HepG2 (cell line): Measurements from ENCODE around the gene DHX29. TPM values are rescaled to one million over a fixed set of nuclear protein-coding genes. Genes with fewer than 3 reads are reported as not detected.

Source experiments
- ATAC-seq: fragments of 200-7000 bp; cut with Tn5 transposase; 3 replicates; pipeline ENCODE4 v1.9.1; 2020; ENCODE audit warnings: mild to moderate bottlenecking, moderate library complexity
- BruUV-seq: library from RNA; stranded (reverse); fragments of 400-500 nt; replicated peaks from 2 replicates; lab custom pipeline; 2021; lab: Mats Ljungman, UMichigan
- CTCF ChIA-PET: fragments of 300-600 bp; formaldehyde crosslinking; extraction: SDS; loops from one replicate; lab custom pipeline; 2021; ENCODE audit warnings: low total read pairs, inconsistent platforms, low intra/inter-chr PET ratio; lab: Yijun Ruan, JAX
- POLR2A ChIA-PET: fragments of 350-600 bp; sonication (Branson Sonifier 250); formaldehyde crosslinking; loops from one replicate; lab custom pipeline; 2020; ENCODE audit warnings: antibody characterized with exemption, inconsistent platforms; lab: Yijun Ruan, JAX
- DNase-seq: peaks from one replicate; pipeline ENCODE4 v3.0.0-alpha.2; 2015; ENCODE audit warnings: low spot score
- FAIRE-seq: peaks from 3 replicates; lab custom pipeline; 2011; peaks lifted over from hg19 to GRCh38; lab: Jason Lieb, UNC
- H2AFZ ChIP-seq: one replicate; pipeline ENCODE4 v1.6.1; 2011; ENCODE audit warnings: low read length, inconsistent platforms
- H3K27ac ChIP-seq: fragments of 300-600 bp; 3 replicates; pipeline ENCODE4 v1.8.0; 2011; ENCODE audit warnings: mixed run types, mild to moderate bottlenecking, mixed read lengths, low read length, inconsistent platforms; ENCODE audit not compliant: insufficient read depth; ENCODE audit errors: extremely low read length
- H3K27me3 ChIP-seq, 2 experiments: fragments of 200-600 bp in 1 of 2; 2 replicates in 1 of 2; 3 replicates in 1 of 2; pipeline versions ENCODE4 v1.6.0 to v1.8.0; 2011; ENCODE audit warnings: low read length in 2 of 2, mild to moderate bottlenecking in 2 of 2, moderate library complexity in 2 of 2, inconsistent platforms in 1 of 2; ENCODE audit not compliant: insufficient read depth in 2 of 2, control insufficient read depth in 1 of 2
- H3K36me3 ChIP-seq, 2 experiments: fragments of 200-600 bp in 1 of 2; replicated peaks in 1 of 2; 2 replicates in 1 of 2; 3 replicates in 1 of 2; pipeline versions ENCODE4 v1.5.1 to v1.8.0; 2011; ENCODE audit warnings: low read length in 2 of 2, inconsistent platforms in 1 of 2; ENCODE audit not compliant: insufficient read depth in 2 of 2, control insufficient read depth in 1 of 2
- H3K4me1 ChIP-seq: 2 replicates; pipeline ENCODE4 v1.5.1; 2012; ENCODE audit warnings: low read length, inconsistent platforms; ENCODE audit not compliant: insufficient read depth
- H3K4me2 ChIP-seq: 2 replicates; pipeline ENCODE4 v1.6.0; 2011; ENCODE audit warnings: low read depth, low read length, inconsistent platforms
- H3K4me3 ChIP-seq, 3 experiments: fragments of 200-600 bp in 1 of 3; sonication (generic), shearing (Covaris generic) in 1 of 3; replicated peaks in 1 of 3; 2 replicates each; pipeline ENCODE4 v1.5.1; 2011 to 2016; ENCODE audit warnings: low read length in 3 of 3, inconsistent platforms in 2 of 3, low read depth in 2 of 3, mild to moderate bottlenecking in 2 of 3, control low read depth in 1 of 3, mixed read lengths in 1 of 3; ENCODE audit not compliant: insufficient read depth in 1 of 3
- H3K79me2 ChIP-seq: one replicate; pipeline ENCODE4 v1.6.1; 2011; ENCODE audit warnings: low read length, inconsistent platforms; ENCODE audit not compliant: insufficient read depth
- H3K9ac ChIP-seq: 2 replicates; pipeline ENCODE4 v1.6.0; 2011; ENCODE audit warnings: mild to moderate bottlenecking, low read depth, low read length, inconsistent platforms; ENCODE audit not compliant: insufficient read depth
- H3K9me3 ChIP-seq: 2 replicates; pipeline ENCODE4 v1.5.1; 2012; ENCODE audit warnings: mild to moderate bottlenecking, low read length
- H4K20me1 ChIP-seq: 2 replicates; pipeline ENCODE4 v1.6.0; 2011; ENCODE audit warnings: inconsistent platforms, mild to moderate bottlenecking, low read length, moderate library complexity; ENCODE audit not compliant: insufficient read depth
- ZFAT ChIP-seq: sonication (generic); formaldehyde crosslinking; conservative IDR thresholded peaks from 2 replicates; pipeline ENCODE4 v1.8.1; 2023; ENCODE audit warnings: missing genetic modification reagents, inconsistent platforms
- ZFX ChIP-seq: sonication (generic); formaldehyde crosslinking; IDR thresholded peaks from 2 replicates; pipeline ENCODE4 v1.4.0; 2020; ENCODE audit warnings: mild to moderate bottlenecking, low read depth, missing genetic modification reagents, moderate library complexity
- WGBS: methylation state at CpG from one replicate; pipeline ENCODE4 v1.1.6; 2017; ENCODE audit warnings: low lambda C conversion rate; 5-methylcytosine and 5-hydroxymethylcytosine counted together
- in situ Hi-C: cut with HindIII; loops from 2 replicates; pipeline ENCODE4 v1.10.0; 2017; ENCODE audit warnings: low pct_unique_long_range_greater_than_20kb; ENCODE audit not compliant: extremely low pct_ligation_motif_present
- intact Hi-C: fragments of 100-400 bp; cut with micrococcal nuclease; formaldehyde crosslinking; loops from one replicate; pipeline ENCODE4 v1.10.0; 2022; ENCODE audit not compliant: unreplicated experiment
- polyA plus RNA-seq, 8 experiments: library from polyadenylated mRNA; depleted of rRNA in 3 of 8; stranded (reverse) in 7 of 8; unstranded in 1 of 8; fragments of >200 nt; fragmentation: Illumina TruSeq in 4 of 8; extraction: Trizol in 4 of 8; gene quantifications; 2 replicates each; pipeline versions ENCODE4 v1.2.1 to v1.2.3, GENCODE V29; 2011 to 2016; ENCODE audit warnings: low read depth in 4 of 8, missing spikeins in 1 of 8, mixed read lengths in 1 of 8; ENCODE audit not compliant: insufficient read depth in 1 of 8
- total RNA-seq, 5 experiments: library from RNA; depleted of rRNA; stranded (reverse); fragments of >200 nt; fragmentation: Illumina TruSeq; extraction: Trizol; gene quantifications; 2 replicates each; pipeline ENCODE4 v1.2.3, GENCODE V29; 2016; ENCODE audit warnings: low read depth in 1 of 5

DHX29 gene
- total and polyA plus RNA-seq, 2 of the 13 experiments (the other 11 are each of a cell fraction or from before 2014, with no cell fraction given) = 1.9 to 22.0 TPM

GRCh38 chr5:55211184-55211874 lies 96.2 kb downstream of the DHX29 start:
- H3K36me3 ChIP-seq = no peaks in the 10 kb centered on the region
- in situ Hi-C loops = no loop called here
- no peak overlapping the region for H3K27ac ChIP-seq
- H2AFZ ChIP-seq = no peak overlapping the region
- H3K9me3 ChIP-seq = no peaks in the 10 kb centered on the region
- no peak overlapping the region for H3K4me2 ChIP-seq
- ChIA-PET POLR2A (no interaction called here), CTCF (no interaction called here)
- peaks cover 0 to 6% of the 10 kb centered on the region in 2 experiments; a peak in 1 of 5 replicates for H3K27me3 ChIP-seq
- FAIRE-seq (no peak), ATAC-seq (no peak)
- no peak for TF ChIP-seq ZFX (CRISPR knock-in tag)
- no peak for TF ChIP-seq ZFAT
- TF ChIP-seq, all 625 proteins: peak for 0
- H3K4me1 ChIP-seq = no peaks in the 10 kb centered on the region
- intact Hi-C loops = no loop called here
- H3K79me2 ChIP-seq = no peaks in the 10 kb centered on the region
- H4K20me1 ChIP-seq = no peaks in the 10 kb centered on the region
- no peak overlapping the region for H3K4me3 ChIP-seq
- no TSS peak for BruUV-seq
- H3K9ac ChIP-seq = no peak overlapping the region
- WGBS = 24% methylated on average over 2 of the region's 2 CpGs
- no peak for DNase-seq

Other genes starting within 250 kb of the DHX29 start
- gene GZMA, start 205.0 kb downstream of the DHX29 start, total RNA-seq (2016; rRNA removed; fragmentation: Illumina TruSeq; extraction: Trizol) = not detected in 2 replicates
- not detected in 2 replicates for gene GZMA, start 205.0 kb downstream of the DHX29 start, polyA plus RNA-seq (2011; rRNA removed)
- gene GPX8, start 147.5 kb downstream of the DHX29 start, total RNA-seq (2016; rRNA removed; fragmentation: Illumina TruSeq; extraction: Trizol) = 0.32 and 0.33 TPM in 2 replicates
- gene GPX8, start 147.5 kb downstream of the DHX29 start, polyA plus RNA-seq (2011; rRNA removed) = 0.55 and 0.94 TPM in 2 replicates
- not detected in 2 replicates for gene CDC20B, start 134.5 kb downstream of the DHX29 start, total RNA-seq (2016; rRNA removed; fragmentation: Illumina TruSeq; extraction: Trizol)
- gene CDC20B, start 134.5 kb downstream of the DHX29 start, polyA plus RNA-seq (2011; rRNA removed) = not detected in 2 replicates
- not detected in 2 replicates for gene MCIDAS, start 80.4 kb downstream of the DHX29 start, total RNA-seq (2016; rRNA removed; fragmentation: Illumina TruSeq; extraction: Trizol)
- 0.04 TPM in 1 of 2 replicates, not detected in the other for gene MCIDAS, start 80.4 kb downstream of the DHX29 start, polyA plus RNA-seq (2011; rRNA removed)
- 0.07 TPM in 1 of 2 replicates, not detected in the other for gene CCNO, start 74.1 kb downstream of the DHX29 start, total RNA-seq (2016; rRNA removed; fragmentation: Illumina TruSeq; extraction: Trizol)
- gene CCNO, start 74.1 kb downstream of the DHX29 start, polyA plus RNA-seq (2011; rRNA removed) = not detected in 2 replicates
- gene MTREX, start 295 bp upstream of the DHX29 start, total RNA-seq (2016; rRNA removed; fragmentation: Illumina TruSeq; extraction: Trizol) = 91.5 and 141 TPM in 2 replicates
- gene MTREX, start 295 bp upstream of the DHX29 start, polyA plus RNA-seq (2011; rRNA removed) = 14.0 and 16.4 TPM in 2 replicates
- gene PLPP1, start 227.3 kb upstream of the DHX29 start, total RNA-seq (2016; rRNA removed; fragmentation: Illumina TruSeq; extraction: Trizol) = 5.2 and 7.3 TPM in 2 replicates
- gene PLPP1, start 227.3 kb upstream of the DHX29 start, polyA plus RNA-seq (2011; rRNA removed) = 12.1 and 13.3 TPM in 2 replicates